Retinal pigment epithelial cell (primary cell): ENCODE results near the gene SAPCD1.

Experiments used
- DNase-seq: peaks from one replicate; pipeline ENCODE4 v3.0.0-alpha.2; 2010; ENCODE audit warnings: low read depth
- H3K4me3 ChIP-seq: 2 replicates; pipeline ENCODE4 v1.5.1; 2011; ENCODE audit warnings: mild to moderate bottlenecking, low read length, control low read depth, moderate library complexity
- TF ChIP-seq, protein P1 (sequence below): conservative IDR thresholded peaks from 2 replicates; pipeline ENCODE4 v1.5.1; 2011; ENCODE audit warnings: low read depth, low read length, control low read depth, inconsistent platforms

Gene SAPCD1

GRCh38 chr6:31779908-31780307 lies 17.5 kb downstream of the SAPCD1 start:
- TF ChIP-seq, protein P1, sequence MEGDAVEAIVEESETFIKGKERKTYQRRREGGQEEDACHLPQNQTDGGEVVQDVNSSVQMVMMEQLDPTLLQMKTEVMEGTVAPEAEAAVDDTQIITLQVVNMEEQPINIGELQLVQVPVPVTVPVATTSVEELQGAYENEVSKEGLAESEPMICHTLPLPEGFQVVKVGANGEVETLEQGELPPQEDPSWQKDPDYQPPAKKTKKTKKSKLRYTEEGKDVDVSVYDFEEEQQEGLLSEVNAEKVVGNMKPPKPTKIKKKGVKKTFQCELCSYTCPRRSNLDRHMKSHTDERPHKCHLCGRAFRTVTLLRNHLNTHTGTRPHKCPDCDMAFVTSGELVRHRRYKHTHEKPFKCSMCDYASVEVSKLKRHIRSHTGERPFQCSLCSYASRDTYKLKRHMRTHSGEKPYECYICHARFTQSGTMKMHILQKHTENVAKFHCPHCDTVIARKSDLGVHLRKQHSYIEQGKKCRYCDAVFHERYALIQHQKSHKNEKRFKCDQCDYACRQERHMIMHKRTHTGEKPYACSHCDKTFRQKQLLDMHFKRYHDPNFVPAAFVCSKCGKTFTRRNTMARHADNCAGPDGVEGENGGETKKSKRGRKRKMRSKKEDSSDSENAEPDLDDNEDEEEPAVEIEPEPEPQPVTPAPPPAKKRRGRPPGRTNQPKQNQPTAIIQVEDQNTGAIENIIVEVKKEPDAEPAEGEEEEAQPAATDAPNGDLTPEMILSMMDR = no peak
- DNase-seq = no peak
- no peak overlapping the region for H3K4me3 ChIP-seq

GRCh38 chr6:31780507-31781243 lies 18.2 kb downstream of the SAPCD1 start:
- no peak for DNase-seq
- H3K4me3 ChIP-seq = no peak overlapping the region
- TF ChIP-seq, protein P1 = no peak

DNA sequence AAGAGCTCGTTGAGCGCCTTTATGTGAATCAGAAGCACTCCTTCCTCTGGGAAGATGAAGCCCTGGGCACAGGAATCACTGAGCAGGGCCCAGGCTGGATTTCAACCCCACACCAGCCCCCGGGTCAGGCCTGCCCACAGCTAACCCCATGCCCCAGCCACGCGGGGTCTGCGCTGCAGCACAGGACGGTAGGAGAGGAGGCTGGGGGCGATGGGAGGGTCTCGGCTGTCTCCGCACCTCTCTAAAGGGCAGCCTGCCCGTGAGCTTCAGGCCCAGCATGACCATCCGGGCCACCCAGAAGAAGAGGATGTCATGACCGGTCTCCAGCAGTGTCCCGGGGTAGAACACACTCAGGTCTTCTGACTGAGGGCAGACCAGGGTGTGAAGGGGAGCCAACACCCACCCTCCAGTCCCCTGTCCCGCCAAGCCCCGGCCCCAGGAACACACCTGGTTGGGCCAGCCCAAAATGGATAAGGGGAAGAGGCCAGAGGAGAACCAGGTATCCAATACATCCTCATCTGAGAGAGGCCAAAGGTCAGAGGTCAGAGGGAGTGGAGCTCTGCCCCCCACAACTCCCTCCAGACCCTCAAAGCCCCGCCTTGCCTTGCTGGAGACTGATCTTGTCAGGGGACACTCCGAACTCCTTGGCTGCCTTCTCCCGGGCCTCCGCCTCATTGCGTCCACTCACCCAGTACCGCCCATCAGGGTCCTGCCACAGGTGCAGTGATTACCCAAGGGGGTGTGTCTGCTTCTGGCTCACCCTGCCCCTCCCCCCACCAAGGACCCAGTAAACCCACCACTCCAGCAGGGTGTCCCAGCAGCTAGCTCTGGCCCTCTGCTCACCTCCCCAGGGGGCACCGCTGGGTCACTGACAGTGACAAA lies 19.0 kb downstream of the SAPCD1 start:
- TF ChIP-seq, protein P1 = no peak
- DNase-seq = no peak
- H3K4me3 ChIP-seq = no peak overlapping the region

DNA sequence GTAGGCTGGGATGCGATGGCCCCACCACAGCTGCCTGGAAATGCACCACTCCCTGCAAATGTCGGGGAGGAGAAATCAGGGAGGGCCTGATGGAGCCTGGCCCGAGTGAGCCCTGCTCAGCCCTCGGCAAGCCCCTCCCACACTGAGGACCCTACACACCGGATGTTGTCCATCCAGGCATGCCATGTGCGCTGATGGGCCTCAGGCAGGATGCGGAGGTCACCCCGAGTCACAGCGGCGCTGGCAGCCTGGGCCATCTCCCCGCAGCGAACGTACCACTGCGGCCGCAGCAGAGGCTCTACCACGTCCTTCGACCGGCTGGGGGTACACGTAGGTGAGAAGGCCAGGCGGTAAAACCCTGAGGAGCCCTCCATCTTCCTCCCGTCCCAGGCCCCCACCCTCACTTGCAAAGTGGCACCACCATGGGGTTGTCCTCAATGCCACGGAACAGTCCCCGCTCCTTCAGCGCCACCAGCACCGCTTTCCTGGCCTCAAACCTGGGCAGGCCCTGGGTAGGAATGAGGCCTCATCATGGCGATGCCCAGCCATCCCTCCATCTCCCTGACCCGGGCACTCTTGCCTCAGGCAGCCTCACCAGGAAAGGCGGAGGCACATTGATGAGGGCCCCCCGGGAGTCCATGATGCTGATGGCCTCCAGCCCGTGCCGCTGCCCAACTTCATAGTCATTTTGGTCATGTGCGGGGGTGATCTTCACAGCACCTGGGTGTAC lies 19.8 kb downstream of the SAPCD1 start:
- no peak for DNase-seq
- TF ChIP-seq, protein P1 = no peak
- H3K4me3 ChIP-seq = no peak overlapping the region

- DNase-seq = no peak
- TF ChIP-seq, protein P1 = no peak
- H3K4me3 ChIP-seq = no peak overlapping the region
These were observed 21.9 kb downstream of the SAPCD1 start for GRCh38 chr6:31784098-31784925.

DNA sequence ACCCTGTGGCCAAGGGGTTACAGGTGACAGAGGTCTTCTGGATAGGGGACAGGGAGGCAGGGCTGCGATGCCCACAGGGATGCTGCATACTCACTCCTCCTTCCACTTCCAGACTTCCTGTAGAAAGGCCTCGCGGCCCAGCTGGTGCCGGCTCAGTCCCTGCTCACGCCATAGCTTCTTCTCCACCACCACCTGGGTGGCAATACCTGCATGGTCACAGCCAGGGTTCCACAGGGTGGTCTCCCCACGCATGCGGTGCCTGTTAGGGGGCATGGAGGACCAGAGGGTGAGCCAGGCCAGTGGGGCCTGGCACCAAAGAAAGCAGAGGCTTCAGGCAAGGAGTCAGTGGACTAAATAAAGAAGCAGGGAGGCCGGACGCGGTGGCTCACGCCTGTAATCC lies 23.0 kb downstream of the SAPCD1 start:
- no peak for DNase-seq
- no peak overlapping the region for H3K4me3 ChIP-seq
- TF ChIP-seq, protein P1 = no peak
